KOPT-K1 (cell line): ENCODE measurements around the gene SNRPA.
"Not testable (repeated sequence)": the region's sequence is repeated elsewhere in the genome, so short reads cannot be mapped to it uniquely, and the experiment has no call there.

Experiments used
- H3K27ac ChIP-seq: fragments of 200-600 bp; sonication (generic); 2 replicates; pipeline ENCODE4 v1.5.1; 2016; ENCODE audit warnings: antibody characterized with exemption, mild to moderate bottlenecking, low read depth, low read length; ENCODE audit not compliant: poor library complexity, severe bottlenecking
- H3K36me3 ChIP-seq: fragments of 200-600 bp; sonication (generic); 2 replicates; pipeline ENCODE4 v1.5.1; 2017; ENCODE audit warnings: antibody characterized with exemption, mild to moderate bottlenecking, low read length, moderate library complexity; ENCODE audit not compliant: insufficient read depth
- H3K9me3 ChIP-seq: fragments of 200-600 bp; sonication (generic); 2 replicates; pipeline ENCODE4 v1.5.1; 2017; ENCODE audit warnings: antibody characterized with exemption, low read length, mild to moderate bottlenecking; ENCODE audit not compliant: insufficient read depth, poor library complexity, severe bottlenecking

SNRPA gene

DNA sequence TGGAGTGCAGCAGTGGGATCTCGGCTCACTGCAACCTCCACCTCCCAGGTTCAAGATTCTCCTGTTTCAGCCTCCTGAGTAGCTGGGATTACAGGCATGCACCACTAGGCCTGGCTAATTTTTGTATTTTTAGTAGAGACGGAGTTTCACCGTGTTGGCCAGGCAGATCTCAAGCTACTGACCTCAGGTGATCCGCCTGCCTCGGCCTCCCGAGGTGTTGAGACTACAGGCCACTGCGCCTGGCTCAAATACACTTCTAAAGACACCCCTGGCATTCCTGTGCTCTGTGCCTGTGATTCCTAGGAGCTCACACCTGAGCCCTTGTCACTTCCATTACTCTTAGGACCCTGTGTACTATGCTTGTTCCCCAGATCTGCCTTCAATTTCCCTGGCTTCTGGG lies 61.6 kb downstream of the SNRPA start:
- H3K27ac ChIP-seq, H3K9me3 ChIP-seq: not testable (repeated sequence)
- H3K36me3 ChIP-seq: peaks cover 29% of the 10 kb centered on the region

- Histone ChIP-seq H3K36me3 (peaks cover 22% of the 10 kb centered on the region), H3K27ac (no peak overlapping the region), H3K9me3 (no peaks in the 10 kb centered on the region)
Measured at GRCh38 chr19:40813182-40813581, 62.2 kb downstream of the SNRPA start.
